Renal pelvis (tissue), 4 donors: Measurements from ENCODE around the gene EPAS1. TPM values are rescaled to one million over a fixed set of nuclear protein-coding genes. Genes with fewer than 3 reads are reported as not detected.

Source experiments
- DNase-seq: peaks from one replicate; pipeline ENCODE4 v3.0.0-alpha.2; 2013
- polyA plus RNA-seq, 3 donors: library from polyadenylated mRNA; unstranded; fragments of 120-200 nt; gene quantifications; one replicate each; pipeline ENCODE4 v1.2.1, GENCODE V29; 2013; ENCODE audit not compliant: insufficient read length in 3 of 3

Gene EPAS1
- polyA plus RNA-seq, 3 donors, result 35.5 to 48.6 (median 44.2) TPM

DNA sequence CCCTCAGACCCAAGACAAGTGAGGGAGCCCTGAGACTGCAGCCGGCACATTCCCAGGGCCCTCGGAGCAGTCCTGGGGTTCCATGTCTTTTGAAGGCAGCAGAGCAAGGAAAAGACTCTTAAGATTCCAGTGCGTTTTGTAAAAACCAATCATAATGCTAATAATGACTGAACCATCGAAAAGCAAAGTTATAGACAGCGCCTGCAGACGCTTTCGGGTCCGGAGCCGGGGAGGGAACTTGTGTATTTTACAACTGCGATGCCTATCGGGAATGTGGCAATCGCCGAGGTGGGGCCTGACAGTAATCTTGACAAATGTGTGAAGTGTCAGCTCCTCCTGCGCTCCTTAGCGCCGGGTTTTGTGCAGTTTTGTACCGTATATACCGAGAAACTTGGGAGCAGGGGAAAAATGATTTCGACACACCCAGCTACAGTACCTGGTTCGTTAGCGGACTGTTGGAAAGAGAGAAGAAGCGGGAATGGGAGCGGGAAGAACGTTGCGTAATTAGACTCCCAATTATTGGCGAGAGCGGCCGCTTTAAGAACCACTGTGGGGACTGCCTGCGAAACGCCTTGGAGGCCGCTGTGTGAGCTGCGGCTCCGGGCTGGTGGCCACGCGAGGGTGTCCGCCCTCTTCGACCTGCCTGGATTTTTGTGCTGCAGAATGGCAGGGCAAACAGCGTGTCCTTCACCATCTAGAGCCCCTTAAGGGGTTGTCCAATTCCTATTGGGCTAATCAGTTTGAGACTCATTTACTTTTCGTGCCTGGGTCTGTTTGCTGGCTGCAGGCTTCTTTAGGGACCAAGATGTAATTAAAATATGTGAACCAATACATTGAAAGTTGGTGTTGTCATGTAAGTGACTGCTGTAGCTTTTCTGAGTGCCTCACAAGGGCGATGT, 2.4 kb downstream of the EPAS1 start:
- DNase-seq, result no peak

DNA sequence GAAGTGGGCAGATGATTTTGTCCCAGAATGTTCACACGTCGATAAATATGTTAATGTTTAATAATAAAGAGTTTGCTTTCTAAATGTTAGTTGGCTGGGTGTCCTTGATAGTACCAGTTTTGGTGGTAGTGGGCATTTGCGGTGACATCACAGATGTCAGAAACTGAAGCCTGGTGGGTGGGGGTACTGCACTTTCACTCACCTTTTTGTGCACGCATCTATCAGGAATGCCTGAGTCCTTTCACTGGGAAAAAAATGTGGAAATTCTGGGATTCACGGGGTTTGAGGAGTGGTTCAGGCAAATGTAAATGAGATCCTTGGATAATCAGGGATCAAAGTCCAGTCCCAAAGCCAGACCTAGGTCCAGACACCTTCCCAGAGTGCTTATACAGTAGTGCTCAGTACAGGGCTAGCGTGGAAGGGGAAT, 3.2 kb downstream of the EPAS1 start:
- no peak for DNase-seq

DNA sequence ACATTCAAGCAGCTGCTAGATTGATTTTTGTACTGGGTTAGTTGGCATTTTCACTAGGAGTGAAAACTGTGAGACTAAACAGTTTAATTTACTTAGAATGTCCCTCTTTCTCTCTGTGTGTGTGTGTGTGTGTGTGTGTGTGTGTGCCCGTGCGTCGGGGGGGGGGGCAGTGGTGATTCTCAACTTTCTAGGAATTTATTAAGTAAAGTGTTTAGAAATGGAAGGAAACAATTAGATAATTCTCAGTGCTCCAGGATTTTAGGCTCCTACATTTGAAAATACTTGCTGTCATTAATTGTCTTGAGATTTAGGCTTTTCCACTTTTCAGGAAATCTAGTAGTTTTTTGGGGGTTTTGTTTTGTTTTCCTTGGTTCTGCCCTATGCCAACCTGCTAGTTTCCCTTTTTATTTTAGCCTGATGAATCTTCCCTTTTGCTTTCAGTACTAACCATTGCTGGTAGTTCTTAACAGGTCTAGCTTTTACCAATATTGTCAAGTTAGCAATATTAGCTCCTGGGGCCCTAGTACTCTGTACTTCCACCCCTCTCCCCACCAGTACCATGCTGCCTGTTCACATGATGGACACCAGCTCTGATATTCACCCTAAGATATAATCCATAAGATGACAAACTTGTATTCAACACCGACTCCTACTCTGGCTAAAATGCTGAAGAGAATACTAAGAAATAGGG, 4.9 kb downstream of the EPAS1 start:
- DNase-seq, result no peak

DNA sequence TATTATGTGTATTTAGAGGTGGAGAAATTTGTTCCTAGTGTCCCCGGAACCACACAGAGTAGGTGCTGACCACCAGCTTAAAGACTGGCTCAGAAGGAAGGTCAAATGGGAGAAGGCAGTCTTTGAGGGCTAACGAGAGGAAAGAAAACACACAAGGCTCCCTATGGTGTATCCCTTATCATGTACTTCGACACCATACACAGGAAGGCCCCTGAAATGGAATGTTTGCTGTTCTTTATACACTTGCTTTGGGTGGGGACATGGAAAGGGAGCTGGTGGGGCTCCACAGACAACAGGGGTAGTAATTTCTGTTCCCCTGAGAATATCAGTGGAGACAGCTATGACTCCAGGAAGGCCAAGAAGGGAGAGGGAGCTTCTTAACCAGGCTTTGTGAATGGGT, 6.0 kb downstream of the EPAS1 start:
- no peak for DNase-seq

DNA sequence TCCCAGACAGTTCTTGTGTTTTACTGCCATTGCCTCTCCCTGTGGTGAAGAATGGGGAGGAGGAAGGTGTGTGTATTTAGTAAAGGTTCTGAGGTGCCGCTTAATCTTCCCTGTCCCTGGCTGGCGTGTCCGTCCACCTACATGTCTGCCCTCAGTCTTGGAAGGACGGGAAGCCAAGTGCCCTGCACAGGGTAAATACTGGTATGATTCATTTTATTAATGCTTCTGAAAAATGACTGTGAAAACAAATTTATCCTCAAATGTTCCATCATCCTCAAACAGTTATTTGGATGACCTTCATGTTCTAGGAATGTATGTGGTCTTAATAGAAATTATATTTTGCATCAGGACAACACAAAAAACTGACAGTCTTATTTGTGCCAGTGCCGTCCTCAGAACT, 6.6 kb downstream of the EPAS1 start:
- DNase-seq, result no peak

DNA sequence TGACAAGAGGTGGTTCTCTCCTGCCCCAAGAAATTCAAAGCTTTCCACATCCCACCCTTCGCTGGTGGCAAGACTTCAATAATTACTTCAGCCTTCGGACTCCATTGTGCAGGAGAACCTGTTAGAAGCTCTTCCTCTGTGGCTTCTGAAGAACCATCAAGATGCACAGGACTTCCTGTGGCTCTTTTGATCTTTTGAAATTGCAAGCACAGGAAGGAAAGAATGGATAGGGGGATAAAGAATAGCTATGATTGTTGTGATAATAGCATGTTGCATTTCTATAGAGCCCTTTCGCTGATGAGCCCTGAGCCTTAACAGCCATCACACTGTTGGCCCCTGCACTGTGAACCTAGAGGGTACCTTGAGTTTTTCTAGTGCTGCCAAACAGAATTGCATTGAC, 7.4 kb downstream of the EPAS1 start:
- no peak for DNase-seq

DNA sequence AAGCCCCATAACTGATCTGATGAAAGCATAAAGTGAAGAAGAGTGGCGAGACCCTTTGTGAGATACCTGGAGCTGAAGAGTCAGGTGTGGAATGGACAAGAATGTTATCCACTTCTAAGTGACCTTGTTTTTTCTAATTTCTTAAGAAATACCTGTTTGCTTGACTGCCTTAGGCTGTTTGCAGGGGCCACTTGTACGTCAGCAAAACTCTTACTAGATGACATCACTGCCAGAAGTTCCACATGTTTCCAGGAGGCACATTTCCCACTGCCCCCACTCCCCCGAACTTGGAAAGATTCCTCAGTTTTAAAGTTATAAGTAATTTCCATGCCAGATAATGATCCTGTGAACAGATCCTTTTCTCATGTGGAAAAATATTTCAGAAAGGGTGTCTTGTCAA, 8.0 kb downstream of the EPAS1 start:
- DNase-seq, result no peak

DNA sequence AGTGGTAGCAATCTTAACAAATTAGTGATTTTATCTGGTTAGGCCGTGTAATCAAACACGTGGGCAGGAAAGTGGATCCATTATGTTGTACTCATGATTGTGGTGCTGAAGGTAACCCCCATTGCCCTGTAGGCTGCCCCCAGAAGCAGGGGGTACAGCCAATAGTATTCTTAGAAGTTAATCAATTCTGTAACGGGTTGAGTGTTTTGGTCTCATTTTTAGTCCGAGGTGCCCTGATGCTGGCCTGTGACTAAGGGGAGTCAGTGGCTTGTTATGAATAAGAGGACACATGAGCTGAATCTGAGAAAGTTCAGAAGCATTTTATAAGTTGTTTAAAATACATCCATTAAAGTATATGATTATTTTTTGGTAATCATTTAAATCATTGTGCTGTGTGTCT, 8.6 kb downstream of the EPAS1 start:
- no peak for DNase-seq

DNA sequence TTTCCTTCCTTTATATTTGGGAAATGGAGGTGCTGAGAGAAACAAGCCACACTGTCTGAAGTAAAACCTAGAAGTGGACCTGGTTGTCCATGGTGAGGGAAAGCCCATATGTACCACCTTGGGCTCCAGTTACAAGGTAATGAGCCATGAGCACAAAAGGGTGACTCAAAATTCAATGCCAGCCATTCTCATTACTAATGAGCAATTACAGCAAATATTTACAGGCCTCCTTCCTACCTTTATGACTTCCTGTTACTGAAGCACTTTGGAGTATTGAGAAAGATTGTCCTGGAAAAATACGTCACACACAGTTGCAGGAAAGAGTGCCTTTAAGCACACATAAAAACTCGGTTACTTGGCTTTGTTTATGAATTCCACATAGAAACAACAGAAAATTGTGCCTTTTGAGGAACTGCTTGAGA, 9.1 kb downstream of the EPAS1 start:
- DNase-seq, result no peak

DNA sequence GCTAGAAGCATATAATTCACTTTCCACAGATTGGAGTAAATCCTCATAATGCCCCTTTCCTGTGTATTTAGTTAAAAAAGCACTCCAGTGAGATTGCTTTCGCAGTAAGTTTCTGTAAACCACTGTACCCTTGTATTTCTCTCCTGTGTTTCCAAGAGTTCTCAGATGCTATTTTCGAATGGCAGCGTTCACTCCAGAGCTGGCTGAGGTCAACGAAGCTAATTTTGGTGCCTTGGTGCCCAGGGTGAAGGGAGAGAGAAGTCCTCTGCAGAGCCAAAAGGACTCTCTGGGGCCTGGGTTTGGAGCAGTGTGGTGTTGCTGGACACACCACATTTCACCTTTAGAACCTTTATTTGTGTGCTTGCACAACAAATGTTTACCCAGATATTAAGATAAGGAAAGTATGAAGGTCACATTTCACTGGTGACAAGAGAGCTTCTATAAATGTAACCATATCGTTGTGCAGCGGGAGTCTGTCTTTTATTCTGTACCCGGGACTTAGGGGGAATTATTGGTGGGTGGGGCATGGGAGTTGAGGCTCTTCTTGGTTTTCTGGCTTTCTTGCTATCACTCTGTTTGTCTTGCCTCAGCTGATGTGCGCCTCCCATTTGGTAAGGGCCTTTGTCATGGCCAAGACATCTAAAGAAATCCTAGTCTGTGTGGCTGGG, 9.9 kb downstream of the EPAS1 start:
- no peak for DNase-seq

DNA sequence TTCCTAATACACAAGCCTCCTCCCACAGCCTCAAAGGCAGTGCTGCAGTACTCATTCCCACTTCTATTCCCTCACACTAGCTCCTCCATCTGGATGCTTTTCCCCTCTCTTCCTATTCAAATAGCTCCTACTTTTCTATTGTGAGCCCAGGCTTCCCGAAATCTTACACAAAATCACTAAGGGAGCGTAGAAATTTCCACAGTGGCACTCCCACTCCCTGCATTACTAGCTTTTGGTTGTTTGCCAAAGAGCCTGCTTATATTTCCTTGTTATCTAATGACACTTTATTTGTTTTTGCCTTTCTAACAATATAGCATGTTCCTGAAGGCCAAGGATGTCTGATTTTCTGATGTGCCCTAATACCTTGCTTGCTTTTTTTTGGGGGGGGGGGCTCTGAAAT, 10.9 kb downstream of the EPAS1 start:
- DNase-seq, result no peak

DNA sequence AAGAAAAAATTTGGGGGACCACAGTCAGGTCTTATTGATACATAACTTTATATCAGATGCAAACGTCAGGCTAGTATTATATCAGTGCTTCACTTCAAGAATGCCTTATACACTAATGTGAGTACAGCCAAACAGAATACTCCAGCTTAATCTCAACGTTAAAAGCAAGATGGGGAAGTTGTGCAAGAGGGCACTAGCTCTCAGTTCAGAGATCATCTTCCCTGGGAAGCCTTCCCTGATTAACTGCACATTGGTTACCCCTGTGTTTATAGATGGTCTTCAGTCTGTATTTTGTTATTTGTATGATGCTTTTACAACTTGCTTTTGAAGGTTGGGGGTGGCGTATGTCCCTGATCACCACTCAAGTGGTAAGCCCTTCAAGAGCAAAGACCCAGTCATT, 11.4 kb downstream of the EPAS1 start:
- no peak for DNase-seq

DNA sequence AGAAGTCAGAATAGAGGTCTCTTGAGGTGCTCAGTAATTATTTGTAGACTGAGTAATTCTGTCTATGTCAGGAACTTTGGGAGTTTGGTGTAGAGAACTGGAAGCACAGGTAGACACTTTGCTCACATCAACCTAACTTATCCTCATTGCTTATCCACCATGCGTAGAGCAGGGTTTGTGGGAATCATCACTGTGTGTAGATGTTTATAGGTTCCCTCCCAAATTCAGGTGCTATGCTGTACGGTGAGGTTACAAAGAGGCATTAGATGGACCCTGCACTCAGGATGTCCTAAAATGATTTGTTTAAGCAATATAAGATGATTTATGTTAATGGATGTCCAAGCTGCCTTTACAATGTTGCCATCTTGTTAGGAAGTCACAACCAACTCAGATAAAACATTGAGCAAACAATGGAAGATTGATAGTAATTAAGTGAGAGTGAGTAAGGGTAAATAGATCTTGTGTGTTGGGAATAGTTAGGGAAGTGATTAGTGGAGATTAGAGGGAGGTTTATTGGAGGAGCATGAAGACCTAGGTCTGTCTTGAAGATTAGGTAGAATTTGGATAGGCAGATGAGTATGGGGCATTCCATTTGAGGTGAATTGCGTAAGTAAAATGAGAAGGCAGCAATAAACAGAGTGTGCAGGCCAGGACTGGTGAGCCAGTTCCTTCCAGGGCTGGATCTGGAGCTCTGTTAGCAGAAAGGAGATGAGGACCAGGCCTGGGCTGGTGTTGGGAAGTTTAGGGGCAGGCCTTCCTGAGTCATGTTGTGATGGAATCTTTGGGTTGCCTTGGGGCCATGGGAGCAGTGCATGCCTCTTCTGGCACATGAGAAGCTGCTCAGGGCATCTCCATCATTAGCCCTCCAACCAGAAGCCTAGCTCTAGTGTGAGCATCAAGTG, 12.1 kb downstream of the EPAS1 start:
- DNase-seq, result no peak

DNA sequence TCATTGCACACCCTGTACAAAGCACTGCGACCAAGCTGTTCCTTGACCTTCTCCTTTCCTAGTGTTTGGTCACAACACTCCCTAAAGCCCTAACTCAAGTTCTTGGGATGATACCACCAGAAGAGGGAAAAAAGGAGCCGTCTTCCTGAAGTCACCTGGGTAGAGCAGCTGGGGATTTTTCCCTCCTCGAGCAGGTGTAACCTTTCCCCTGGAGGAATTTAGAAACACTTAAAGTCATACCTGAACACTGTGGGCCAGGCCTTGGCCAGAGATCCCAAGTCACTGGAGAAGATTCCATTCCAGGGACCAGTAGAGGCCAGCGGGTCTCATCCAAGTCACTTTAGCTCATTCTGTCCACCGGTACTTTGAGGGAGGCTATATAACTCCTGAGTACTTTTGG, 13.2 kb downstream of the EPAS1 start:
- DNase-seq, result no peak

DNA sequence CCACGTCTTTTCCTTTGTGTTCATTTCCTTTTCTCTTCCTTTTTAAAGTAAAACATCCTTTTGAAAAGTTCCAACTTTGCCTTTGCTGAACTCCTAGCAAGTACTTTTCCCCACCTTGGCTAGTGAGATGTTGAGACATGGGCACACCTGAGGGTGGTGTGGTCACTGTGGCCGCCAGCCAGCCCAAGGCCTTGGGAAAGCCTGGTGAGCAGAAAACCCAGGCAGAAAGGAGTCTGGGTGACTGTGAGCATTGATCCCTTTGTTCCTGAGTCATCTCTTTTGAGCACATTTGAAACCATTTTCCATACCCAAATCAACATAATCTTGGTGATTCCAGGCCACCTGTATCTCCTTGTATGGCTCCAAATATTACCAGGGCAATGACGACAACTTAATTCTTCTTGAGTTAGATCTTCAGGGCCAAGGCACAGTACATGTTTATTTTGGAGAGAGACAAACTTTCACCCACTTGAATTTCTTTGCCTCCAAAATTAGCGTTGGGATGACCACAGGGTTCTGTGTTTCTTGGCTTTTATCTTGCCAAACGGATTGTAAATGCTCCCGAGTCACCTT, 14.5 kb downstream of the EPAS1 start:
- no peak for DNase-seq

DNA sequence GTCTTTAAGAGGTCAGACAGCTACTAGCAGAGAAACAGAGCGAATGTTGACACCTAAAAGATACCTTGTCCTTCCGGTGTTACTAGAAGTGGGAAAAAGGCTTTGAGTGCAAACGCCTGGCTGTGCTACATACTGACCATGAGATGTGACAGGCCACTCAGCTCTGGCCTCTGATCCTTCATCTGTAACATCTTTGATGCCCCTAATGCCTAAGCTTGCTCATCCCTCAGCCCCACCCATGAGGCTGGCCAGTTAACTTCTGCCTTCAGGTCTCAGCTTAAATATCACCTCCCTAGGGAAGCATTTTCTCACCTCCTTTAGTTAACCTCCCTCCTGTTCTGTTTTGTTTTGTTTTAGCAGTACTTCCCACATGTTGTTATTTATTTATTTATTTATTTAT, 15.9 kb downstream of the EPAS1 start:
- no peak for DNase-seq

DNA sequence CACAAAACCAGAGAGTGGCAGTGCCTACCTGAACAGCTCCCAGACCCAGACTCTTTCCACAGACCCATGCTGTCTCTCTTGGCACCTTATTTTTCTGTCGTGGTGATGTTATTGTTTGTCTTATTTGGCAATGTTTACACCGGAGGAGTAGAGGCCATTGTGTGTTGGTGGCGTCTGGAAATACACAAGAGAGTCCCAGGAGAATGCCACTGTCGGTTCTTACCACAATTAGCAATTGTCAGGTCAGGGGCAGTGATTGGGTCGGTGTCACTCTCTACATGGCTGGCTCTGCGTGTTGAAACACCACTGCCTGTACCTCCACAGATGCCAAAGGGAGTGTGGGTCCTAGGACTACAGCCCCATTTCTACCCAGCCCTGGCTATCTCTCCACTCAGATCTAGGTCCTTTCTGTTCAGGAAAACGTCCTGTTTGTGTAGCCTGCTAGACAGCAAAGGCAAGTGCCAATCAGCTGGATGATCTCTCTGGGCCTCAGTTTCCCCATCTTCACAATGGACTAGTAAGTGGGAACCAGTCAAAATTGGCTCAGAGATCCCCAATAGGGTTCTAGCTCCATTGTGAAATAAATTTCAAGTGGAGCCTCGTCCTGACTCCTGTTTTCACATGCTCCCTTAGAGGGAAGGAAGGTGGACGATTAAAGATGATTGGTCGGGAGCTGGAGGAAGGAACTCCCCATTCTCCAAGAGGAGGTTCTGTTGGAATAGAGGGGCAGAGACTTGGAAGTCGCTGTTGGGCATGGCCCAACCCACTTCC, 17.0 kb downstream of the EPAS1 start:
- DNase-seq, result no peak

DNA sequence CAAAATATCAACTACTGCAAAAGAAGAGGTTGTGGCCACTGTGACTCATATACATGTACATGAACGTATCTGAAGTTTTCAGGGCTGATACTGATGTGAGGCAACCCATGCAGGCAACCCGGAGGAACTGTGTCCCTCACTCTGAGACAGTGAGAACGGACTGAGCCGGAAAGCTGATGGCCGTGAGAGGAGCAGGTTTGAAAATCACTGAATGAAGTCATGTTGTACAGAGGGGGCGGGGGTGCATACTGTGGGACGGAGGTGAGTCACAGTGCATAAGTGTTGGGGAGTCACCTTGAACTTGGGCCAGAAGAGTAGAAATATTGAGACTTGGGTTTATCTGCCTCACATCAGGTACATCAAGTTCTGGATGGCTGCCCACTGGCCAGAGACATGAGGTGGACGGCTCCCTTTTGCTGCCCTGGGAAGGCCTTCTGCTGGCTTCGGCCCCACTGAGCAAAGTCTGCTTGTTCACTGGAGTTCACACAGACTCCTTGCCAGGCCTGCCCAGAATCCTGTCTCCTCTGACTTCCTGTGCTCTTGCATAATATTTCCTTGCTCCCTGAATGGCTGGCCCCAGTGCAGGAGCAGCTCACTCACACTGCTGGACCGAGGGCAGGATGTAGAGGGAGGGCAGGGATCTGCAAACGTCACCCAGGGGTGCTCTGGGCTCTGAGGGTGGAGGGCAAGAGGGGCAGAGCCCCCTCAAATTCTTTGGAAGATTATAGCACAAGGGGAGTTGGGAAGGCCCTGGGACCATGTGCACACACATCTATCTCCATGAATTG, 18.1 kb downstream of the EPAS1 start:
- no peak for DNase-seq

DNA sequence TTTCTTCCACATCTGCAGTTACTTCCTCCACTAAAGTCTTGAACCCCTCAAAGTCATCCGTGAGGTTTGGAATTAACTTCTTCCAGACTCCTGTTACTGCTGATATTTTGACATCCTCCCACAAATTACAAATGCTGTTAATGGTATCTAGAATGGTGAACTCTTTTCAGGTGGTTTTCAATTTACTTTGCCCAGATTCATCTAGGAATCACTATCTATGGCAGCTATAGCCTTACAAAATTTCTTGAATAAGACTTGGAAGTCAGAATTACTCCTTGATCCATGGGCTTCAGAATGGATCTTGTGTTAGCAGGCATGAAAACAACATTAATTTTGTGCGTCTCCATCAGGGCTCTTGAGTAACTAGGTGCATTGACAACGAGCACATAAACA, 19.9 kb downstream of the EPAS1 start:
- DNase-seq, result no peak
